Endothelial cell of umbilical vein (primary cell): ENCODE results near the gene NAV2. TPM values are rescaled to one million over a fixed set of nuclear protein-coding genes. Genes with fewer than 3 reads are reported as not detected.

Source experiments
- BruUV-seq: library from RNA; stranded (reverse); fragments of 400-500 nt; replicated peaks from 2 replicates; lab custom pipeline; 2021; lab: Mats Ljungman, UMichigan
- CTCF ChIA-PET: fragments of 300-600, 350-600 bp; sonication (Branson Sonifier 250); formaldehyde crosslinking; loops from one replicate; lab custom pipeline; 2021; ENCODE audit warnings: antibody characterized with exemption, inconsistent platforms; lab: Charles Lee
- POLR2A ChIA-PET: fragments of 300-600, 350-600 bp; sonication (Branson Sonifier 250); formaldehyde crosslinking; loops from one replicate; lab custom pipeline; 2021; ENCODE audit warnings: antibody characterized with exemption, inconsistent platforms; lab: Charles Lee
- DNase-seq: peaks from one replicate; pipeline ENCODE4 v3.0.0-alpha.2; 2011; ENCODE audit warnings: low read depth, low spot score
- FAIRE-seq: peaks from 2 replicates; lab custom pipeline; 2011; peaks lifted over from hg19 to GRCh38; lab: Jason Lieb, UNC
- H2AFZ ChIP-seq: 2 replicates; pipeline ENCODE4 v1.6.0; 2012; ENCODE audit warnings: low read depth, low read length, control low read depth, inconsistent platforms
- H3K27ac ChIP-seq: 2 replicates; pipeline ENCODE4 v1.5.1; 2011; ENCODE audit warnings: low read depth, mild to moderate bottlenecking, control low read depth, low read length, moderate library complexity; ENCODE audit not compliant: insufficient read depth
- H3K27me3 ChIP-seq, 2 experiments: 2 replicates each; pipeline versions ENCODE4 v1.6.0 to v1.6.1; 2011; ENCODE audit warnings: low read length in 2 of 2, mixed read lengths in 1 of 2; ENCODE audit not compliant: control insufficient read depth in 2 of 2, insufficient read depth in 2 of 2
- H3K36me3 ChIP-seq, 2 experiments: 2 replicates in 1 of 2; 3 replicates in 1 of 2; pipeline ENCODE4 v1.5.1; 2011; ENCODE audit warnings: low read length in 2 of 2, mild to moderate bottlenecking in 1 of 2, moderate library complexity in 1 of 2; ENCODE audit not compliant: control insufficient read depth in 2 of 2, insufficient read depth in 2 of 2; ENCODE audit errors: extremely low read depth in 1 of 2
- H3K4me1 ChIP-seq: 3 replicates; pipeline ENCODE4 v1.5.1; 2011; ENCODE audit warnings: mild to moderate bottlenecking, low read length; ENCODE audit not compliant: control insufficient read depth, insufficient read depth; ENCODE audit errors: extremely low read depth
- H3K4me2 ChIP-seq: 2 replicates; pipeline ENCODE4 v1.6.1; 2011; ENCODE audit warnings: low read length, control low read depth, mixed read lengths; ENCODE audit not compliant: insufficient read depth
- H3K4me3 ChIP-seq, 3 experiments: fragments of 200-600 bp in 1 of 3; sonication (generic), shearing (Covaris generic) in 1 of 3; replicated peaks in 1 of 3; 2 replicates each; pipeline ENCODE4 v1.5.1; 2011 to 2016; ENCODE audit warnings: control low read depth in 3 of 3, low read length in 3 of 3, mild to moderate bottlenecking in 2 of 3, inconsistent platforms in 1 of 3, low read depth in 1 of 3, moderate library complexity in 1 of 3; ENCODE audit not compliant: insufficient read depth in 1 of 3
- H3K79me2 ChIP-seq: 2 replicates; pipeline ENCODE4 v1.6.0; 2012; ENCODE audit warnings: low read length, inconsistent platforms; ENCODE audit not compliant: control insufficient read depth, insufficient read depth
- H3K9ac ChIP-seq: replicated peaks from 2 replicates; pipeline ENCODE3; 2011; ENCODE audit warnings: low read length, control low read depth; ENCODE audit not compliant: insufficient read depth; ENCODE audit errors: extremely low read depth
- H3K9me1 ChIP-seq: replicated peaks from 3 replicates; pipeline ENCODE4 v1.6.0; 2011; ENCODE audit warnings: mild to moderate bottlenecking, low read length; ENCODE audit not compliant: control insufficient read depth, insufficient read depth; ENCODE audit errors: extremely low read depth
- H3K9me3 ChIP-seq: replicated peaks from 2 replicates; pipeline ENCODE4 v1.5.1; 2012; ENCODE audit warnings: low read length, inconsistent platforms; ENCODE audit not compliant: control insufficient read depth, insufficient read depth
- H4K20me1 ChIP-seq: replicated peaks from 2 replicates; pipeline ENCODE3; 2011; ENCODE audit warnings: mild to moderate bottlenecking, low read length; ENCODE audit not compliant: control insufficient read depth, insufficient read depth; ENCODE audit errors: extremely low read depth
- EZH2 ChIP-seq: IDR thresholded peaks from 2 replicates; pipeline ENCODE4 v1.6.1; 2012; ENCODE audit warnings: borderline replicate concordance, low read depth, mild to moderate bottlenecking, moderate library complexity, low read length, inconsistent platforms; ENCODE audit not compliant: severe bottlenecking
- FOS ChIP-seq: IDR thresholded peaks from 2 replicates; pipeline ENCODE4 v1.6.1; 2011; ENCODE audit warnings: mild to moderate bottlenecking, low read length, moderate library complexity, borderline replicate concordance; ENCODE audit not compliant: insufficient read depth
- GATA2 ChIP-seq: IDR thresholded peaks from 2 replicates; pipeline ENCODE4 v1.7.0; 2011; ENCODE audit warnings: low read depth, mild to moderate bottlenecking, moderate library complexity, mixed read lengths, low read length; ENCODE audit not compliant: insufficient read length, insufficient read depth
- dilution Hi-C: fragments of 300-500 bp; cut with MboI; formaldehyde crosslinking; loops from one replicate; pipeline ENCODE4 v1.15.0; 2019; ENCODE audit warnings: low sequenced_read_pairs; ENCODE audit not compliant: extremely low pct_ligation_motif_present
- intact Hi-C: fragments of 100-400 bp; cut with micrococcal nuclease; formaldehyde crosslinking; loops from one replicate; pipeline ENCODE4 v1.10.0; 2022
- polyA plus RNA-seq, 4 experiments: library from polyadenylated mRNA; depleted of rRNA in 3 of 4; stranded (reverse) in 3 of 4; unstranded in 1 of 4; fragments of >200 nt; gene quantifications; 2 replicates each; pipeline versions ENCODE4 v1.2.1 to v1.2.3, GENCODE V29; 2011 to 2012; ENCODE audit warnings: missing spikeins in 1 of 4
- total RNA-seq: library from RNA; stranded (reverse); gene quantifications from 2 replicates; pipeline ENCODE4 v1.2.3, GENCODE V29; 2021
- TF ChIP-seq, protein P1 (sequence below): IDR thresholded peaks from 2 replicates; pipeline ENCODE4 v1.6.1; 2011; ENCODE audit not compliant: insufficient read depth, insufficient read length

NAV2 gene
- total and polyA plus RNA-seq, 2 donors (not counting 3 experiments of a cell fraction or from before 2014, with no cell fraction given) = 10.9 to 68.0 TPM

DNA sequence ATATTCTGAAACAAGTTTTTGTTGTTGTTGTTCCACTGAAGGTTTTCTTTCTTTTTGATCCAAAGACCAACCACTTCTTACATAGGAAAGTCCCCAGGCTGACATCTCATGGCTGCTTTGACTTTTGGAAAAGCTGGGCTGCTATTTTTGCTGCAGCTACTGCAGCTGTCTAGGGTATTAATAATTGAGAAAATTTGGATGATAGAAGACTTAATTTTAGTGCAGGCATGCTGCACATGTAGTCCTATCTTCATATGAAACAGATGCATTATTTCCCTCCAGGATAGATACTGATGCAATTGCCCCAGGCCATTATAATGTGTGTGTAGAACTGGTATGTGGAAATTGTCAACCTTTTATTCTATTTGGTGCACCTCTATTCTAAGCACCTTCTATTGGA, 131.4 kb downstream of the NAV2 start:
- H3K9ac ChIP-seq = no peak overlapping the region
- H3K36me3 ChIP-seq = peaks cover 0 to 8% of the 10 kb centered on the region in 2 experiments
- DNase-seq = no peak
- no peak overlapping the region for H3K27ac ChIP-seq
- peaks cover 13% of the 10 kb centered on the region for H3K4me1 ChIP-seq
- ChIA-PET POLR2A (no interaction called here), CTCF (interaction anchor here (1.4 kb wide), 1 partner anchor 11 kb away, joined by 4 read pairs; no protein-coding TSS in a partner anchor)
- dilution Hi-C loops (no loop called here), intact Hi-C loops (no loop called here)
- peaks cover 37% of the 10 kb centered on the region for H3K79me2 ChIP-seq
- H3K4me3 ChIP-seq = no peak overlapping the region
- no peak overlapping the region for H3K4me2 ChIP-seq
- H2AFZ ChIP-seq = no peak overlapping the region
- TSS peak; percentile 5 for BruUV-seq
- no peak for FAIRE-seq
- no peaks in the 10 kb centered on the region for H3K9me3 ChIP-seq
- H3K9me1 ChIP-seq = no peaks in the 10 kb centered on the region
- no peaks in the 10 kb centered on the region for H3K27me3 ChIP-seq
- H4K20me1 ChIP-seq = no peaks in the 10 kb centered on the region
- TF ChIP-seq EZH2 = no peak
- TF ChIP-seq, protein P1, sequence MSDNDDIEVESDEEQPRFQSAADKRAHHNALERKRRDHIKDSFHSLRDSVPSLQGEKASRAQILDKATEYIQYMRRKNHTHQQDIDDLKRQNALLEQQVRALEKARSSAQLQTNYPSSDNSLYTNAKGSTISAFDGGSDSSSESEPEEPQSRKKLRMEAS = no peak

DNA sequence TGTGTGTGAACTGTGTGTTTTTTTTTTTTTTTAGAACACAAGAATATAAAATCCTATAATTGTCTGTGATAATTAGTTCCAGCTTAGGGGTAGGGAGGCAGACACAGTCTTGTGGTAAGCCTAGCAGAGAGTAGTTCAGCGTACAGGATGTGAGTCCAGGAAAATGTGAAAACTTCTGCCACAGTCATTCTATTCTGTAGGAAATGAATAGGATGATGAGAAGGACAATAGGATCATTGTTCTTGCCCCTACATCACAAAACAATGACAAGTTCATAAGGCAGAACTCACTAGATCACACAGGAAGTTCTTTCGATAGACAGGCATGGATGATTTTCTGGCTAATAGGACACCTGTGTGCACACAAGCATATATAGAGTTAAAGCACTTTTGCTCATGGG, 132.2 kb downstream of the NAV2 start:
- Histone ChIP-seq H3K27ac (no peak overlapping the region), H3K36me3 (peaks cover 0 to 12% of the 10 kb centered on the region in 2 experiments), H3K4me2 (no peak overlapping the region), H3K79me2 (peaks cover 39% of the 10 kb centered on the region), H3K4me3 (no peak overlapping the region), H3K27me3 (no peaks in the 10 kb centered on the region), H2AFZ (no peak overlapping the region), H3K9me3 (no peaks in the 10 kb centered on the region), H3K9ac (no peak overlapping the region), H3K9me1 (no peaks in the 10 kb centered on the region), H4K20me1 (no peaks in the 10 kb centered on the region), H3K4me1 (peaks cover 13% of the 10 kb centered on the region)
- FAIRE-seq (no peak), DNase-seq (peak; percentile 14)
- CTCF ChIA-PET = no interaction called here
- intact Hi-C loops (no loop called here), dilution Hi-C loops (no loop called here)
- BruUV-seq = no TSS peak
- POLR2A ChIA-PET = no interaction called here
- TF ChIP-seq FOS (peak; percentile 29), GATA2 (no peak)
